GM08714 (cell line): ENCODE measurements around the gene PAPPA.

Experiments used
- H3K4me3 ChIP-seq: fragments of 200-500 bp; sonication (Bioruptor generic); 2 replicates; pipeline ENCODE4 v1.5.1; 2014; ENCODE audit warnings: mild to moderate bottlenecking, low read length, inconsistent platforms
- ZNF274 ChIP-seq: IDR thresholded peaks from 2 replicates; pipeline ENCODE4 v1.6.1; 2012; ENCODE audit warnings: mild to moderate bottlenecking, low read depth, low read length

PAPPA gene

DNA sequence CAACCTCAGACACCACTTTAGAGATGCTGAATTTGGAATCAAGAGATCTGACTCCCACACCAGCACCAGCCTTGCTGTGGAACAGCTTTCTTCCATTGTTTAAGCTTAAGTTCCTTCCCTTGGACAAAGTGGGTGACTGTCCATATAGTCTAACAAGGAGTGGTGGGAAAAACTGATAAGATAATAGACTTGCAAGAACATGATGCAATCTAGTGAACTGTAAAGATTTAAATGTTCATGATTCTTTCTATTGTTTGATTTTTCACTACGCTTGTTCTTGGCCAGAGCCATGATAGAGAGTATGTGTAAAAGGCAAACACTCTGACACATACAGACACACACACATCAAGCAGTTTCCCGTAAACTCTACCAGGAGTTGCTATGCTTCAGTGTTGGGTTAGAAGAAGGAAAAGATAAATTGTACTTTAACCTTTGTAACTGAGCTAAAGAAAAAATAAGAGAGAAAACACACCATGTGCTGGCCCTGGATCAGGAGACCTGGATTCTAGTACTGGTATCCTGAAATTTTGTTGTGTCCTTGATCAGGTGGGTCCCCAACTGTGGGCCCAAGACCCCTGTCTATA is 94.3 kb downstream of the PAPPA start:
- no peak for TF ChIP-seq ZNF274
- H3K4me3 ChIP-seq: no peak overlapping the region

DNA sequence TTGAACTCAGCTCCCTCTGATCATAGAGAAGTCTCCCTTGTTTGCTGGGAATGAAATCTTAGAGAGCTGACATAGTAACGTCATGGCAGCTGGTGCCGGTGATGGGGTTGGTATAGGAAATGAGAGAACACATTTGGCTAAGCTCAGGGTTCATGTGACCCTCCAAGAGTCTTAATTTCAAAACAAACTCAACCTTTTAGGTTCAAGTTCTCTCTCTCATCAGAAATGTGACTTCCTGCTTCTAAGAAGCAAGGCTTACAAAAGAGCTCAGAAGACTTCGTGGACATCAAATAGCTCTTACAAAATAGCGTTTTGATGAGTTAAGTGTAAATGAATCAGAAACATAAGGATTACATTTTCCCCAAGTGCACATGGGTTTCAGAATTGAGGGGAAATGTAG is 97.3 kb downstream of the PAPPA start:
- H3K4me3 ChIP-seq: no peak overlapping the region
- no peak for TF ChIP-seq ZNF274

DNA sequence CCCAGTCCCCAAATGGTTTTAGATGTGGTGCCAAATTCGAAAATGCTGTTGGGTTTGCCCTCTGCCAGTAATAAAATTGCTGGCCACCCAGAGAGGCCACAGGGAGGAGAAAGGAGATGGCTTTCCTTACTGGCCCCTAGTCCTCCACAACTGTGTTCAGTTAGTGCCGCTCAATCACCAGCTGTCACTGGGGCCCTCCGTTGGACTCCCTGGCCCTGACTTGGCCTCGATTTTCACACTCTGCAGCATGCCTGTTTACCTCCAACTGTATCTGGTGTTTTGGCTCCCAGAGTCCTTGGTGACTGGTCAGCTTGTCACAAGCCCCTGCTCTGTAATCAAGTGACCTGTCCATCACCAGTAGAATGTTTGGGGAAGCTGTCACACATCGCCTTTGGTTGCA is 97.8 kb downstream of the PAPPA start:
- no peak overlapping the region for H3K4me3 ChIP-seq
- TF ChIP-seq ZNF274: no peak

DNA sequence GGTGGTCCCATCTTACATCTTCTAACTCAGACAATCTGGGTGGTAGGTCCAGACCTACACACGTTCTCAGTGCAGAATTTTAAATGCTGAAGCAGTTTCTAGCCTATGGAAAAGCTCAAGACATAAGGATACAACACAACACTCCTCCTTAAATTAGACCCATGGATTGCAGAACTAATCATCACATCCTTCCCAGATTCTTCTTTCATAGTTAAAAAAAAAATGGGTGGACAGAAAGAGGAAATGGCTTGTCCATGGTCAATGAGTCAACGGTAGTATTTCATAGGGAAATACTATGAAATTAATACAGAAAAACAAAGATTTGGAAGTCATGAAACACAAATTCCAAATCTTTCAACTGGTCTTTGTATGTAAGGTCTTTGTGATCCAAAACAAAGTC is 106.9 kb downstream of the PAPPA start:
- TF ChIP-seq ZNF274: no peak
- no peak overlapping the region for H3K4me3 ChIP-seq

DNA sequence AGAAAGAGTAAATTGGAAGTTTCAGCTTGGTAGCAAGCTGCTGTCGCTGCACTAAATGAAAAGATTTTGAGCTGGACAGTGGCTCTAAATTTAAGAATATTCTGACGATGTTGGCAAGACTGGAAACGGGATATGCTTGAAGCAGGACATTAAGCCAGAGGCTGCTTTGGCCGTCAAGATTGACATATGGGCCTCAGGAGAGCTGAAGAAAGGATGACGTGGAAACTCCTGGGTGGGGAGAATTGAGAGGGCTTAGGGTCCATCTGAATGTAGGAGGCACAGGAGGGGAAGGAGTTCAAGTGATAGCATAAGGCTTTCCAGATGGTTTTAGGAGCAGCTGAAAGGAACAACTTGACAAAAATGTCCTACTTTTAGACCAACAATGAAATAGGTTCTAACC is 108.9 kb downstream of the PAPPA start:
- no peak overlapping the region for H3K4me3 ChIP-seq
- TF ChIP-seq ZNF274: no peak

DNA sequence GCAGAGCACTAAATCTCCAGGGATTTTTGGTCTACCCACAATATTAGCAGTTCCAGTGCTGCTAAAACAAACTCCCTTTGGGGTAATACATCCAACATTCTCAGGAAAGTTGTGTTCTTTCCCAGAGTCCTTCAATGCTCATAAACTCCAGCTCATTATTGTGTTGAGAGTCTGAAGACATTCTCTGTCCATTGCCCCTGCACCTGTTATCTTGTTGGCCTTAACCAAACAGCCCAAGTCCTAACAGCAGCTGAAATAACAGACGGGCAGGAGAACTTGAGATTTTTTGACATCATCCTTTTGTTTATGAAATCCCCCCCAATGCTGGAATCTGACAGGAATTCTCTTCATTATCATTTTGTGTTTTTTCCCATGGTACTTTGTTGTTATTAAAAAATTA is 110.8 kb downstream of the PAPPA start:
- TF ChIP-seq ZNF274: no peak
- no peak overlapping the region for H3K4me3 ChIP-seq

DNA sequence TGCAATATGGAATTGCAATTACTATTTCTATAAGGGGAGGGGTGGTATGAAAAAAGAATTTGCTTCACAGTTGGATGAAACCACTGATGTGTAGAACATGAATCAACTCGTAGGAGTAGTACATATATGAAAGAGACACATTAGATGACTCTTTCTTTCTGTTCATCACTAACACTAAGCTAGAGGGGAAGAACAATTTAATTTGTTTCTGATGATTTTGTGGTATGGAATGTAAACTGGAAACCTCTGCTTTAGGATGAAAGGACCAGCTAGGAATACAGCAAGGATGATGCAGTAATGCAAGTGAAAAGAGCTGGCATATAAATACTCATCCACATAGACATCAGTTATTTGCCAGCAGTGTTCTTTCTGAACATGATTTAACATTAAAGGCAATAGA is 113.4 kb downstream of the PAPPA start:
- H3K4me3 ChIP-seq: no peak overlapping the region
- no peak for TF ChIP-seq ZNF274

DNA sequence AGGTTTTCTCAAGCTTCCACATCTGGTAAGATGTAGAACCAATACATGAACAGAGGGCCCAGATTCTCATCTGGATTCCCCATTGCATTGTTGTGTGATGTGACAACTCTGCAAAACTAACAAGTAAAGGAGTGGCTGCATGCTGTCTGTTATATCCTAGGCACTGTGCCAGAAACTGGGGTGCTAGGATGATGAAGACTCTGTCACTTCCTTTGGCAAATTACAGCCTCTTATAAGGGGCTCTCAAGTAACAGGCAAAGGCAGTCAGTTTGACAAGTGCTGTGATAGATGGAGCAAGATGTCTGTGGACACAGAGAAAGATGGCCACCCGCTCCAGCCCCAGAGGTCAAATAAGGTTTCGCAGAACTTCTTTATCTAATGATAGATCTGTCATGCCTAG is 115.7 kb downstream of the PAPPA start:
- no peak for TF ChIP-seq ZNF274
- H3K4me3 ChIP-seq: no peak overlapping the region

DNA sequence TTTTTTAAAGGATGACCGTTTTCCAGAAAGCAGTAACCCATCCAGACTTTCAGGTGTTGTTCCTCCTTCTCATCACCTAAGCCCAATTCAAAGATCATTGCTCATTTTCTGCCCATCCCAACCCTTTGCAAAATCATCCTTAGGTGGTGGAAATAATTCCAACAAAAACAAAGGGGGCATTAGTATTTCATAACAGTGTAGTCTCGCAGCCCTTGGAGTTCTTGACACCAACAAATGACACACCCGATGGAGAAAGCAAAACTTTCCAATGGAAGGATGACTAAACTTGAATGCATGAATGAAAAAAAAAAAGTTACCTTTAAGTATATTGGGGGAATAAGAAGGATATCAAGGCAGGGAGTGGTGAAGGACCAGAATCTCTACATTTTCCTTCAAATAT is 117.0 kb downstream of the PAPPA start:
- no peak overlapping the region for H3K4me3 ChIP-seq
- no peak for TF ChIP-seq ZNF274

DNA sequence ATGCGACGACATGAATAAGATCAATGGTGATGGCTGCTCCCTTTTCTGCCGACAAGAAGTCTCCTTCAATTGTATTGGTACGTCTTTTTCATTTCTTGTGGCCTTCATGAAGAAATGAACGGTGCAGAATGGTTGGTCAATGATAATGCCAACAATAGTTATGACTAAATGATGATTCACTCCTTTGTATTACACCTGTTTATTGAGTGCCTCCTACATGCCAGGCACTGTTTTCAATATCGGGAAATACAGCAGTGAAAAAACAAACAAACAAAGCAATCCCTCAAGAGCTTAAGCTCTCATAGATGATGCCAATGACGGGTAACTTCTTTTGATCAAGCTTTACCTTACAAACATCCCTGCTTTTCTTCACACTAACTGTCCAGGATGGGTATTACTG is 117.7 kb downstream of the PAPPA start:
- no peak overlapping the region for H3K4me3 ChIP-seq

DNA sequence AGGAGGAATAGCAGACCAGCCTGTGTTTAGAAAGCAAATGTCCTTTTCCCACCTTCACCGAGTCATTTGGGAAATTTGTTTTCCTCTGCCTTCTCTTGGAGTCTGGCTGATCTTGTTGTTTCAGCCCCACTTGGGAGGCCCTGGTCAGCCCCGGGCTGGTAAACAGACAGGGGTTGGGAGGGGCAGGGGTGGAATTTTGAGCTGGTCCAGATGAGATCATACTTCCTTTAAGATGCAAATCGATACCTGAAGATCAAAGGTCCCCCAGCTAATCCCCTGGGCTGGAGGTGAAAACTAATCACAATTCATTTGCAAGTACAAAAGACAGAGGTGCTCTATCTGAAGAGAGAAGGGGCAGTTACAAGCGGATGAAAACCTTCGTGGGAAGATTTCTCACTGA is 118.4 kb downstream of the PAPPA start:
- H3K4me3 ChIP-seq: no peak overlapping the region
- no peak for TF ChIP-seq ZNF274

More for the DNA sequence above, 117.7 kb downstream of the PAPPA start:
- TF ChIP-seq ZNF274: no peak

DNA sequence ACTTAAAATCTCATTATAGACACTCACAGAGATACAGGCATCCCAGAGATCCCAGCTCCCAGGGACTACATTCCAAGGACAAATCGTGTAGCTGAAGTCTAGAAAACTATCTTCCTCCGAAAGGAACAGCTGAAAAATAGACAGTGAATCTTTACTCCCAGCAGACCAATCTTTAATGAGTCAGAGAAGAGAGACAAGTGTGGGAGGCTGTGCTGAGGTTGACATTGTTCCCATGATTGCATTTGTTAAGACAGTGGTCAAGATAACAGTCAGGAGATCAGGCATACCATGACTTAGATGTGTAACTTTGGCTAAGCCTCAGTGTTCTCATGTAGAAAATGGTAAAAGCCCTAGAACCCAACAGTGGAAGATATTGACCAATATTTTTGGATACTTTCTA is 120.7 kb downstream of the PAPPA start:
- H3K4me3 ChIP-seq: no peak overlapping the region
- no peak for TF ChIP-seq ZNF274

DNA sequence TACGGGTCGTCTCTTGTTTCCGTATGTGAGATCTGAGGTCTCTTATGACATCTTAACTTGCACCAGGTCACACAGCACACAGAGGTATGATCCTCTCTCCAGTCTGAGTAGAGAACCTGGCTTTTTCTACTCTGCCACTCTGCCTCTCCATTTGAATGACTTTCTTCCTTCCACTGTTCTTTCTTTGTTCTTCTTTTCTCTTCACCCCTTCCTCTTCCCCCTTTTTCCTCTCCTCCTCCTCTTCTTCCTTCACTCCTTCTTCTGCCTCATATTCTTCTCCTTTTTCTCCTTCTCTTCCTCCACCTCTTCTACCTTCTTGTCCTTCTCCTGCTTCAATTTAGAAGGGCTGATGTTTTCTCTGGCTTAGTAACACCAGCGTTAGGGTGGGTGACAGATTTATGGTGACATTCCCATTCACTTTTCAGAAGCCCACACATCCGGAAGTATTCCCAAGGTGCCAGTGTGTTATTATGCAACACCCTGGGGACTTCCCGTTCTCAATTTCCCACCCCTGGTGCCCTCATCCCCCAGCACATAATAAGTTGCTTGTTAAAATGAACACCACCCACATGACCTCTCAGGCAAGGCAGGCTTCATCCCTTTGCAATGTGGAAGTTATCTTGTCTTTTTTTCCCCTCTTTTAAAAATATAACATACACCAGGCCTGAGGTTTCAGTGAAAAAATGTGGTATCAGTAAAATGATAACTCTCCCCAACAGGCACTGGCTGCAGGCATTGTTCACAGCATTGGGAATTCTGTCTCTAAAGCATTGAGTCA is 122.0 kb downstream of the PAPPA start:
- no peak for TF ChIP-seq ZNF274

DNA sequence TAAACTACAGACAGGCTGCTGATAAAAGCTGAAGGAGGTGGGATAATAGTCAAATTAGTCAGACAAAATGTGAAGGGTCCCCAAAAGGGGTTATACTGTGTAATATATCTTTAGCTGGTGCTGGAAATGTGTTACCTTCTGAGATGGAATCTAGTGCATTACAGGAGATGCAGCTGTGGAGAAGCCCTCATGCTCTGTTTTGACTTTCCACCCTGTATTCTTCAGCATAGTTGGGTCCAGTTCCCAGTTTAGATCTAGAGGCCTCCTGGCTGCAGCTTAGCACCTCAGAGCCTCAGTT is 122.6 kb downstream of the PAPPA start:
- TF ChIP-seq ZNF274: no peak
- H3K4me3 ChIP-seq: no peak overlapping the region

More for the DNA sequence above, 122.0 kb downstream of the PAPPA start:
- H3K4me3 ChIP-seq: no peak overlapping the region

DNA sequence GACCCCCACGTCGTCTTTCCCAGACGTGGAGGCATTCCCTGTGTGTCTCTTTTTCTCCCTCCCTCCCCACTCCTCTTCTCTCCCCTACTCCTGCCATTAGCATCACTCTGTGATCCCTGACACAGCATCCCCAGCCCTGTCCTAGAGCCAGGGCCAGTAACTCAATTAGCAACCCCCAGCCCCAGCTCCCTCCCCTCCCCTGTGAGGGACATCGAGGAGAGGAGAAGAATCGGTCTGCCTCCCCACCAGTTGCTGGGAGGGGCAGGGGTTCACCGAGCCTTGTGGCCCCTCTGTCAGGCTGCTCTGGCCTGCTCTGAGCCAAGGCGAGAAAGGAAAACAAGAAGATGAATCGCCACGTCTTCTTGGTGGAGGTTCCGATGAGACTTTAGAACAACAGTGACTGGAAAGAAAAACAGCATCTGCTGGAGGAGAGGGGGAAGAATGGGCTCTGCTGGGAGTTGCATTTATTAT is 123.1 kb downstream of the PAPPA start:
- TF ChIP-seq ZNF274: no peak
- no peak overlapping the region for H3K4me3 ChIP-seq

DNA sequence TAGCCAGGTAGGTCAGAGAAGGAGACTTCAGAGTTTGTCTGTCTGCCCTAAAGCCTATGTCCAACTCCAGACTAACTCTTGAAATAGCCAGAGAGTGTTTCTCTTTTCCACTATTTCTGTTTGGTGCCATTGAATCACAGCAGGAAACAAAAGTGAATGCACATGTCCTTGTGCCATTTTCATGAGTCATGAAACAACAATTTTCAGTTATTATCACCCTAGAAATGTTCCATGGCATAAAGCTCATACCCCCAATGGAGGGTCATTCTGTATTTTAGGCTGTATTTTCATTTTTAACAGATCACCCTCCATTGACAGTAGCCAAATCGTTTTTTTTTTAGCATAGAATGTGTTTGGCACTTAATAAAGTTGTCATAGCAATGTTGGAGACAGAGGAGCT is 124.7 kb downstream of the PAPPA start:
- H3K4me3 ChIP-seq: no peak overlapping the region
- no peak for TF ChIP-seq ZNF274
